ENCODE results near the gene EMID1.

DNA sequence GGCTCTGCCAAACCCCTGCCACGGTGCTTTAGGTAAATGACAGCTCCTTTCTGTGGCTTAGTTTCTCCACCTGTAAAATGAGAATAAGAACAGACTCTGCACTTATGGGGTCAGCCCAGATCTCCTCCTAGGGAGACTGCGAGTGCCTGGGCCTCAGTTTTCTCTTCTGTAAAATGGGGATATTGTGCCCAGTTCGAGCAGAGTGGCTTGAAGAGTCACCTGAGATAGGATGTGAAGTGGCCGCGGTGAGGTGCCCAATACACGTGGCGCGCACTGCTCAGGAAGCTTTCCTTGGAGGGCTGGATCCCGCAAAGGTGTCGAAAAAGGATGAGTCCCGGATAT is 473 bp upstream of the EMID1 start:
- TF ChIP-seq, protein P1, sequence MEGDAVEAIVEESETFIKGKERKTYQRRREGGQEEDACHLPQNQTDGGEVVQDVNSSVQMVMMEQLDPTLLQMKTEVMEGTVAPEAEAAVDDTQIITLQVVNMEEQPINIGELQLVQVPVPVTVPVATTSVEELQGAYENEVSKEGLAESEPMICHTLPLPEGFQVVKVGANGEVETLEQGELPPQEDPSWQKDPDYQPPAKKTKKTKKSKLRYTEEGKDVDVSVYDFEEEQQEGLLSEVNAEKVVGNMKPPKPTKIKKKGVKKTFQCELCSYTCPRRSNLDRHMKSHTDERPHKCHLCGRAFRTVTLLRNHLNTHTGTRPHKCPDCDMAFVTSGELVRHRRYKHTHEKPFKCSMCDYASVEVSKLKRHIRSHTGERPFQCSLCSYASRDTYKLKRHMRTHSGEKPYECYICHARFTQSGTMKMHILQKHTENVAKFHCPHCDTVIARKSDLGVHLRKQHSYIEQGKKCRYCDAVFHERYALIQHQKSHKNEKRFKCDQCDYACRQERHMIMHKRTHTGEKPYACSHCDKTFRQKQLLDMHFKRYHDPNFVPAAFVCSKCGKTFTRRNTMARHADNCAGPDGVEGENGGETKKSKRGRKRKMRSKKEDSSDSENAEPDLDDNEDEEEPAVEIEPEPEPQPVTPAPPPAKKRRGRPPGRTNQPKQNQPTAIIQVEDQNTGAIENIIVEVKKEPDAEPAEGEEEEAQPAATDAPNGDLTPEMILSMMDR (IDR thresholded peaks at IDR 0.05; ENCODE audit: borderline replicate concordance, extremely low read depth, low read length, poor library complexity, severe bottlenecking) = no peak
- no peak for TF ChIP-seq EZH2 (IDR thresholded peaks at IDR 0.05; ENCODE audit: borderline replicate concordance, low read depth, low read length, severe bottlenecking)

All from DND-41 (cell line).